Measurements from ENCODE around the gene RYR1.
"Not testable (repeated sequence)": the region's sequence is repeated elsewhere in the genome, so short reads cannot be mapped to it uniquely, and the experiment has no call there.

GRCh38 chr19:38631811-38632475 is 198.5 kb downstream of the RYR1 start:
- TF ChIP-seq CTCF (IDR thresholded peaks at IDR 0.05; ENCODE audit: low read length); EZH2 (optimal IDR thresholded peaks at IDR 0.05; ENCODE audit: low read depth, low read length); EZH2phosphoT487 (IDR thresholded peaks at IDR 0.05; ENCODE audit: low read length): not testable (repeated sequence)

All from MM.1S (cell line).